CD4-positive, alpha-beta T cell treated with Interleukin-15 for 4 hours (primary cell): ENCODE data around the gene SEPTIN14.
"Not testable (repeated sequence)": the region's sequence is repeated elsewhere in the genome, so short reads cannot be mapped to it uniquely, and the experiment has no call there.

Experiments
- DNase-seq: peaks from one replicate; pipeline ENCODE4 v3.0.0-alpha.2; 2020; ENCODE audit warnings: low spot score

Gene SEPTIN14

DNA sequence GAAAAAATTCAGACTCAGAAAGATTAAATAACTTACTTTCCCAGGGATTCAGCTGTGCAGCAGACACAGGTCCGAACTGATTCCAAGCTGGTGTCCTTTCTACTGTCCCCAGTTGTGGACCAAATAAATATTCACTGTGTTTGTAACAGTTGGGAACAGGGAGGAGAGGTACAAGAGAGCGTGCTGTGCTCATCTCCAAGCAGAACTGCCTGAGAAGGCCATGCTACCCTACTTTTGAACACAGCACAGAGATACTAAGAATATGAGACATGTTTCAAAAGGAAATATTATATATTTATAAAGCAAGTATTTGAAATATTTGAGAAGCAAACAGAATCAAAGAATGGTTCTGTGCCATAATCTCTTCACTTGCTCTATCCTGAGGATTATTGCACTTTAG, at the start of gene SEPTIN14:
TSS of gene SEPTIN14 (minus strand) at position 101 of the 400 bp plus-strand sequence. CDS start 756 bp downstream, outside the sequence.
- DNase-seq: not testable (repeated sequence)

DNA sequence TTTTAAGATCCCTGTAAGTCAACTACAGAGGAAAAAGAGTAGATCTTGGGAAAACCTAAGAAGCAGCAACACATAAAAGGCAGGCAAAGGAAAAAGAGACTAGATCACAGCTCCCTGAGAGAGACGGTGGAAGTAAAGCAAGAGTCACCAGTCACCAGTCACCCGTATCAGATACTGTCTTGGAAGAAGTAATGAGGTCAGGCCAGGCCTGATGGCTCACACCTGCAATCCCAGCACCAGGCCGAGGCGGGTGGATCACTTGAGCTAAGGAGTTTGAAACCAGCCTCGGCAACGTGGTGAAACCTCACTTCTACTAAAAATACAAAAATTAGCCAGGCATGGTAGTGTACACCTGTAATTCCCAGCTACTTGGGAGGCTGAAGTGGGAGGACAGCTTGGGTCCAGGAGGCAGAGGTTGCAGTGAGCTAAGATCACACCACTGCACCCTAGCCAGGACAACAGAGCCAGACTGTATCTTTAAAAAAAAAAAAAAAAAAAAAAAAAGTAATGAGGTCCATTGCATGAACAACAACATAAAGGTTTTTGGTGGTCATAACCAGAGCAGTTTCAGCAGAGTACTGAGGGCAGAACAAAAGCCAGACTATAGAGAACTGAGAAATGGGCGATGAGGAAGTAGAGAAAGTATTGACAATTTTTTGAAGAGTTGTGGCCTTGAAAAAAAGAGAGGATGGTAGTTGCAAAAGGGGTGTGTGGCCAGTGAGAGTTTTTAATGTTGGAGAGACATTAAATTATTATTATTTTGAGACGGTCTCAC, 41.6 kb upstream of the SEPTIN14 start:
- DNase-seq: no peak

DNA sequence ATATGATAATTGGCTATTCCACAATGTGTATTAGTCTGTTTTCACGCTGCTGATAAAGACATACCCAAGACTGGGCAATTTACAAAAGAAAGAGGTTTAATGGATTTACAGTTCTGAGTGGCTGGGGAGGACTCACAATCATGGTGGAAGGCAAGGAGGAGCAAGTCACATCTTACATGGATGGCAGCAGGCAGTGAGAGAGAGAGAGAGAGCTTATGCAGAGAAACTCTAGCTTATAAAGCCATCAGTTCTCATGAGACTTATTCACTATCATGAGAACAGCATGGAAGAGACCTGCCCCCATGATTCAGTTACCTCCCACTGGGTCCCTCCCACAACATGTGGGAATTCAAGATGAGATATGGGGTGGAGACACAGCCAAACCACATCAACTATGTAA, 38.5 kb upstream of the SEPTIN14 start:
- DNase-seq: not testable (repeated sequence)

DNA sequence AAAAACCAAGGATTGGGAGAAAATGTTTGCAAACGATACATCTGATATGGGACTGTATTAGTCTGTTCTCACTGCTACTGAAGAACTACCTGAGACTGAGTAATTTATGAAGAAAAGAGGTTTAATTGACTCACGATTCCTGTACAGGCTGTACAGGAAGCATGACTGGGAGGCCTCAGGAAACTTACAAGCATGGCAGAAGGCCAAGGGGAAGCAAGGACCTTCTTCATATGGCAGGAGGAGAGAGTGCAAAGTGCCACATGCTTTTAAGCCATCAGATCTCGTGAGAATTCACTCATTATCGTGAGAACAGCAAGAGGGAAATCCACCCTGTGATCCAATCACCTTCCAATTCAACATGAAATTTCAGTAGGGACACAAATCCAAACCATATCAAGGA, 35.7 kb upstream of the SEPTIN14 start:
- DNase-seq: no peak

DNA sequence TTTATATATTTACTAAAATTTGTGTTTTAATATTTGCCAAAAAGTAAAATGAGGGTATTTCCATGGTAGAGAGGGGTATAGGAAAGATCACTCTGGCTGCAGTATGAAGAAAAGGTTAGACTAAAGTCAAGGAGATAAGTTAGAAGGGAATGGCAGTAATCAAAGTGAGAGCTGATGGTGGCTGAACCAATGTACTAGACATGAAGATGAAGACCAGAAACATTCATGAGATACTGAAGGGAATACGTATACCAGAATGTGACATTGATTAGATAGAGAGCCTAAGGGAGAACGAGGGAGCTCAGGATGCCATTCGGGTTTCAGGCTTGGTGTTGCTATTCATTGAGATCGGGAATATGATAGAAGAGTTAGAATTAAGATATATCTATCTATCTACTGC, 32.5 kb upstream of the SEPTIN14 start:
- no peak for DNase-seq

DNA sequence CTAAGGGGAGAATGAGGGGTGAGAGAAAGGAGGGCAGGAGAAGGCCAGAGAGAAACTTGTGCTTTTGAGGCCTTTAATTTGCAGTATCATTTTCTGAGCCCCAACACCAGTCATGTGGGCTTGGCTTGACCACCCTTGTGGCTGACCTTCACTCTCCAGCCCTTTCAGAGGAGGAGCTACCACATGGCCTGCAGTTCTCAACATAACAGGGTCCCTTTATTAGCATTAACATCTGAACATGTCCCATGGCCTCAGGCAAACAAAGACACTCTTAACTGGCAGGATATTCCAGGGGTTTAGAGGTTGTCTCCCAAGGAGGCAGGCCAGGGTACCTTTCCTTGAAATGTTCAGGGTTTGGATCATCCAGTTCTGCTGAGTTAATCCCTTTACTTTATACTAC, 31.4 kb upstream of the SEPTIN14 start:
- no peak for DNase-seq

DNA sequence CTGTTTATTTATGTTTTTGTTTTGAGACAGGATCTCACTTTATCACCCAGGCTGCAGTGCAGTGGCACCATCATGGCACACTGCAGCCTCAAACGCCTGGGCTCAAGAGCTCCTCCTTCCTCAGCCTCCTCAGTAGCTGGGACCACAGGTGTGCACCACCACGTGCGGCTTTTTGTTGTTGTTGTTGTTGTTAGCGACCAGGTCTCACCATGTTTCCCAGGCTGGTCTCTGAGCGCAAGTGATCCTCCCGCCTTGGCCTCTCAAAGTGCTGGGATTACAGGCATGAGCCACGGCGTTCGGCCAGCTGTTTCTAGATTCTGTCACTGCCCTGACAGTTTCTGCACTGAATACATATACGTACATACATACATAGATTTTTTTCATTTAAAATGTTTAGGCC, 25.8 kb upstream of the SEPTIN14 start:
- not testable (repeated sequence) for DNase-seq

DNA sequence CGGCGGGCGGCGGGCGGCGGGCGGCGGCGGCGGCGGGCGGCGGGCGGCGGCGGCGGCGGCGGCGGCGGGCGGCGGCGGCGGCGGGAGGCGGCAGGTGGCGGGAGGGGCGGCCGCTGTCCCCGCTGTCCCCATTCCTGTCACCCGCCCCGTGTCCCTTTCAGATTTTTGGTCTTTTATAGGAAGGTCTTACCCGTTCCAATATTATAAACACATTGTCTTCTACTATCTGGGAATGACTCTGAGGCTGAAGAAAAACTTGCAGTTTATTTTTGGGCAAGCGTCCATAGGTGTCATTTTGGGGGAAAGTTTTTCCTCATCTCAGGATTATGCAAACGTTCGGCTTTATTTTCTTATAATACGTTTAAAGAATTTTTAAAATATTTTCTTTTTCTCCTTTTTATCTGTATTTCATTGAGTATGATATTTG, 25.3 kb upstream of the SEPTIN14 start:
- DNase-seq: no peak

DNA sequence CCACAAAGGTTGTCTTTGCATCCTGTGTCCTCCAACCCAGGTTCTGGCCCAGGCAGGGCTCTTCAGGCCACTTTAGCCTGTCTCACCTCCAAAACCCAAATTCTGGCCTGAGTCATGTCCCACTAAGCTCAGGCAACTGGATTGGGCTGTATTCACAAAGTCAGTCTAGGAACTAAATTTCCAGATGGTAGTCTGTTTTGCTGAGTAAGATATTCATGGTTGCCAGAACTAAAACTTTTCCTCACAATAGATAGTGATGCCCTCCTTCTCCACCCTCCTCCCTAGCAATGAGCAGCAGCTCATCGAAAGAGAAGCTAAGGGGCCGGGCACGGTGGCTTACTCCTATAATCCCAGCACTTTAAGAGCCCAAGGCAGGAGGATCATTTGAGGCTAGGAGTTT, 21.8 kb upstream of the SEPTIN14 start:
- no peak for DNase-seq

DNA sequence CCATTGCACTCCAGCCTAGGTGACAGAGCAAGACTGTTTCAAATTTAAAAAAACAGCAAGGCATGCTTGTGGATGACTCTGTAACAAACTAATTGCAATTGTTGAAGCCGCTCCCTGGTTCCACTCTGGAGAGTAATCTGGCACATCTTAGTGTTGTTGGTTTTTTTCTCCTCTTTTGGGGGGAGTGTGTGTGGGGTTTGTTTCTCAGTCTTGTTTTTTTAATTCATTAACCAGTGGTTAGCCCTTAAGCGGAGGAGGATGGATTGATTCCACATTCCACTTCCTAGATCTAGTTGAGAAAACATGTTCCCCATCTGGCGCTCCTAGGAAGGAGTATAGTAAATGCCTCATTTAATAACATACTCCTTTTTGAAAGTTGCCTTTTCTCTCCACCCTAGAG, 16.1 kb upstream of the SEPTIN14 start:
- no peak for DNase-seq

DNA sequence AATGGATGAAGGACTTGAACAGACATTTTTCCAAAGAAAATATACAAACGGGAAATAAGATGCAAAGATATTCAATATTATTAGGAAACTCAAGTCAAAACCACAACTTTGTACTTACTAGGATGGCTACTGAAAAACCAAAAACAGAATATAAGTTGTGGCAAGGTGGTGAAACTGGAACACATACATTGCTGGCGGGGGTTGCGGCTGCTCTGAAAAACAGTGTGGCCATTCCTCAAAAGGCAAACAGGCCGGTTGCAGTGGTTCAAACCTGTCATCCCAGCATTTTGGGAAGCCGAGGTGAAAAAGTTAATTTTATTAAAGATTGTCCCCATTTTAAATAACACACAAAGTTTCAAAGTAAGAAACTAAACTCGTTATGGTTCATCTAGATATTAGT, 14.8 kb upstream of the SEPTIN14 start:
- no peak for DNase-seq

DNA sequence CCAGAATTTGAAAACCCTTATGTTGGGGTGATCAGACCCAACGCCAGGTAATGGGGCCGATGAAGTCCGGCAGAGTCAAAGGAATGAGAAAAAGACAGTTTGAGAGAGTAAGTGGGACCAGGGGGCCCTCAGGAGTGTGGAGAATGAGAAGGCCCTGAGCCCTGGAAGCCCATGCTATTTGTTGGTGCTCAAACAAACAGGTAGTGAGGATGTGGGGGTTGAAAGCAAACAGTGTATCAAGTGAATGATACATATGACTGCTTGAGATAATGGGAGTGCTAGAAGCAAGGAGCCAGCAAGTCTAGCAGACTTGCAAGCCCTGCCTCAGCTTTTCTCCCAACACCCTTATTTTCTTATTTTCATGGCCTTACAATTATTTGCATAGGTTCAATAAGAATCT, 11.2 kb upstream of the SEPTIN14 start:
- DNase-seq: no peak

DNA sequence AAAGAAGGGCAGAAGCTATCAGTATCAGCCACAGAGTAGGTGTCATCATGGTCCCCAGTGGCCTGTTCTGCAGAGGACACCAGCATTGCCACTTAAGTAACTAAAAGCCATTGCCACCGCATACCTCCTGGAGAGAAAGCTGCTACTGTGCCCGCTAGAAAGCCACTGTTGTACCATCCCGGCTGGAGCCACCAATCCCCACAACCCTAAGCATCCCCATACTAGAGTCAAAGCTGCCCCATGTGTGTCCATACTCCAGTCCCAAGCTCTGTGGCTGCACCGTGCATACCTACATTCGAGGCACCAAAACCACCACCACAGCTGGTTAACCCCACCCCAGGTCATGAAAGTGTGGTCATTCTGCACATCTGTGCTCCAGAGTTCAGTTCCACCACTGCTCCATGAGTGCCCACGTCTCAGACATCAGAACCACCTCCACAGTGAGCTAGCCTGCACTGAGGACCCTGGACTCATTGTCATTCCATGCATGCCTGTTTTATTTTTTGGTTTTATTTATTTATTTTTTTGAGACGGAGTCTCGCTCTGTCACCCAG, 9.5 kb upstream of the SEPTIN14 start:
- DNase-seq: no peak

DNA sequence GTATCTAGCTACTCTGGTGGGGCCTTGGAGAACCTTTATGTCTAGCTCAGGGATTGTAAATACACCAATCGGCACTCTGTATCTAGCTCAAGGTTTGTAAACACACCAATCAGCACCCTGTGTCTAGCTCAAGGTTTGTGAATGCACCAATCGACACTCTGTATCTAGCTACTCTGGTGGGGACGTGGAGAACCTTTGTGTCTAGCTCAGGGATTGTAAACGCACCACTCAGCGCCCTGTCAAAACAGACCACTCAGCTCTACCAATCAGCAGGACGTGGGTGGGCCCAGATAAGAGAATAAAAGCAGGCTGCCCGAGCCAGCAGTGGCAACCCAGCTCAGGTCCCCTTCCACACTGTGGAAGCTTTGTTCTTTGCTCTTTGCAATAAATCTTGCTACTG, 6.4 kb upstream of the SEPTIN14 start:
- not testable (repeated sequence) for DNase-seq

DNA sequence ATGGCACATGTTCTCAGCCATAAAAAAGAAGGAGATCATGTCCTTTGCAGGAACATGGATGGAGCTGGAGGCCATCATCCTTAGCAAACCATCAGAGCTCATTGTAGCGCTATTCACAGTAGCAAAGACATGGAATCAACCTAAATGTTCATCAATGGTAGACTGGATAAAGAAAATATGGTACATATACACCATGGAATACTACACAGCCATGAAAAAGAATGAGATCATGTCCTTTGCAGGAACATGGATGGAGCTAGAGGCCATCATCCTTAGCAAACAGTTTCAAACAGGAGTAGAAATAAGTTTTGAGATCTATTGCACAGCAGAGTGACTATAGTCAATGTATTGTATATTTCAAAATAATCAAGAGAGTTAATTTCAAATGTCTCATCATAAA, 17.4 kb downstream of the SEPTIN14 start:
- DNase-seq: not testable (repeated sequence)

DNA sequence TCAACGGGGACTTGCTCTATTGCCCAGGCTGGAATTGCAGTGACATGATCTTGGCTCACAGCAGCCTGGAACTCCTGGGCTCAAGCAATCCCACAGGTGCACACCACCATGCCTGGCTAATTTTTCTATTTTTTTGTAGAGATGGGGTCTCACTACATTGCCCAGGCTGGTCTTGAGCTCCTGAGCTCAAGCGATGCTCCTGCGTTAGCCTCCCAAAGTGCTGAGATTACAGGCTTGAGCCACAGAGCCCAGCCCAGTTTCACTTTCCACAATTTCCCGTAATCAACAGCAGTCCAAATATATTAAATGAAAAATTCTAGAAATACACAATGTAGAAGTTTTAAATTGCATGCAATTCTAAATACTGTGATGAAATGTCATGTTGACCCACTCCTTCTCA, 24.0 kb downstream of the SEPTIN14 start:
- DNase-seq: no peak

DNA sequence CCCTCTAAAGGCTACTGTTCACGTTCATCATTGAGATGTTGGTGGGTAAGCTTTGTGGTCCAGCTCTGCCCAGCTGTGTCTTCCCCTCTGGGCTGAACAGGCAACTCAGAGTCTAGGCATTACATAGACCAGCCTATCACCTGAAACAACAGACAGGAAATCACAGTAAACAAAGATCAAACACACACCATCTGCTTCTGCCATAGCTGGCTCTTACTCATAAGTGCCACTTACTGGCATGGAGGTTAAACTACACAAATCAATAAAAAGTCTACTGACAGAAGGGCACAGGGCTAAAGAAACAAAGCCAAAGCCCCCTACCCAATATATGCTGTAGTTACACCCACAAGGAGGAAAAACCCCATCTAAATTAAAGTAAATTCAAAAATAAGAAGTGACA, 35.0 kb downstream of the SEPTIN14 start:
- no peak for DNase-seq

DNA sequence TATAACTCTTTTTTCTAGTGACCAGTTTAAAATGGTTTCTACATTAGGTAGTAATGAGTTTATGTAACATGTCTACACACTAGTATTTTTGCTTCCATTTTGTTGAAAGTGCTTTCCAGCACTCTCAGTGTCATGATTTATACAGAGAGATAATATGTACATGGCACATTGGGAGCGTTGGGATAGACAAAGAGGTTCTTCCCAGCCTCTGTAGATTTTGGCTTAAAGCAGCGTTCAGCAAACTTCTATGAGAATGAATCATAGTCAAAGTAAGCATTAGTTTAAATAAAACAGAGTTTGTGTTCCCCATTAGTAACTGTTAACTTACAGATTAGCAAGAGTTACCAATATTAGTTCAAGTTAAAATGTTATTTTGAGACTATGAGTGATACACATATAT, 43.9 kb downstream of the SEPTIN14 start:
- no peak for DNase-seq

DNA sequence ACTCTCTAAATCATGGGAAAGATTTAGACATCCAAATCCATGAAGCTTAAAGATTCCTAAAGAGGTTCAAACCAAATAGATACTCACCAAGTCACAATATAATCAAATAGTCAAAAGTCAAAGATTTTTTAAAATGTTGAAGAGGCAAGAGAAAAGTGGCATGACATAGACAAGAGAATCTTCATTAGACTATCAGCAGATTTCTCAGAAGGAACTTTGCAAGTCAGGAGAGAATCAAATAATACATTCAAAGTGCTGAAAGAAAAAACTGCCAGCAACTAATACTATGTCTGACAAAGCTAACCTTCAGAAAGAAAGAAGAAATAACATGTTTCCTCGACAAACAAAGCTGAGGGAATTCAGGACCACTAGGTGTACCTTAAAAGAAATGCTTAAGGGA, 65.3 kb downstream of the SEPTIN14 start:
- not testable (repeated sequence) for DNase-seq

DNA sequence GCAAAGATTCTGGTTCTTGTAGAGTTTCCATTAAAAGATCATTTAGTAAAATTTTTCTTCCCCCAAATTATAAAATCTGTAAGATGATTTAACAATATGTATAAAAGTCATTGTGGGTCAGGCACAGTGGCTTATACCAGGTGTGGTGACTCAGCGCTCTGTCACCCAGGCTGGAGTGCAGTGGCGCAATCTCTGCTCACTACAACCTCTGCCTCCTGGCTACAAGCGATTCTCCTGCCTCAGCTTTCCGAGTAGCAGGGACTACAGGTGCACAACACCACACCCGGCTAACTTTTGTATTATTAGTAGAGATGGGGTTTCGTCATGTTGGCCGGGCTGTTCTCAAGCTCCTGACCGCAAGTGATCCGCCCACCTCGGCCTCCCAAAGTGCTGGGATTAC, 68.0 kb downstream of the SEPTIN14 start:
- no peak for DNase-seq

DNA sequence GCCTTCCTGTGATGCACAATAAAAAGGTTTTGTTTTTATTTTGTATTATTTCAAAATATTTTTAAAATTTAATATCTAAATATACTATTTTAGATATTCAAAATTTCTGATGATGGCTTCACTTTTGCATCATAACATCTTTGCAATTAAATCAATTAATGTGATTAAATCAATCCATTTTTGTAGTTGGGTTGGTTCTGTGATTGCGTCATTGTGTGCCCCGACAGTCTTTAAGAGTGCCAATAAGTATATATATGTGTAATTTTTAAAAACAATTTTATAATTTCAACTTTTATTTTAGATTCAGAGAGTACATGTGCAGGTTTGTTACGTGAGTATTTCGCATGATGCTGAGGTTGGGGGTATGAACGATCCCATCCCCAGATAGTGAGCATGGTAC, 70.5 kb downstream of the SEPTIN14 start:
- DNase-seq: no peak

DNA sequence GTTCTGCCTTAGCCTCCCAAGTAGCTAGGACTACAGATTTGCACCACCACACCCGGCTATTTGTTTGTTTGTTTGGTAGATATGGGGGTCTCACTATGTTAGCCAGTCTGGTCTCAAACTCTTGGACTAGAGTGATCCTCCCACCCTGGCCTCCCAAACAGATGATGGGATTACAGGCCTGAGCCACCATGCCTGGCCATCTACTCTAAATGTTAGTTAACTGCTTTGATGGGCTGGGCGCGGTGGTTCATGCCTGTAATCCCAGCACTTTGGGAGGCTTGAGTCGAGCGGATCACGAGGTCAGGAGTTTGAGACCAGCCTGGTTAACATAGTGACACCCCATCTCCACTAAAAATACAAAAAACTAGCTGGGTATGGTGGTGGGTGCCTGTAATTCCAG, 74.8 kb downstream of the SEPTIN14 start:
- DNase-seq: no peak

DNA sequence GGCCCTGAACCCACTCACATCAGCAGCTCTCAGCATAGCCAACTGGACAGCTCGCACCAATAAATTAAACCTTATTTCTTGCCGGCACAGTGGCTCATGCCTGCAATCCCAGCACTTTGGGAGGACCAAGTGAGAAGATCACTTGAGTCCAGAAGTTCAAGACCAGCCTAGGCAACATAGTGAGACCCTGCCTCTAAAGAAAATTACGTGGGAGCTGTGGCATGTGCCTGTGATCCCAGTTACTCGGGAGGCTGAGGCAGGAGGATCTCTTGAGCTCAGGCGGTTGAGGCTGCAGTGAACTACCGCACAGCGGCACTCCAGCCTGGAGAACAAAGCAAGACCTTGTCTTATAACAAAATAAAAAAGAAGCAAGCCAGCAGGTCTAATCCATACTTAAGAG, 75.7 kb downstream of the SEPTIN14 start:
- no peak for DNase-seq

DNA sequence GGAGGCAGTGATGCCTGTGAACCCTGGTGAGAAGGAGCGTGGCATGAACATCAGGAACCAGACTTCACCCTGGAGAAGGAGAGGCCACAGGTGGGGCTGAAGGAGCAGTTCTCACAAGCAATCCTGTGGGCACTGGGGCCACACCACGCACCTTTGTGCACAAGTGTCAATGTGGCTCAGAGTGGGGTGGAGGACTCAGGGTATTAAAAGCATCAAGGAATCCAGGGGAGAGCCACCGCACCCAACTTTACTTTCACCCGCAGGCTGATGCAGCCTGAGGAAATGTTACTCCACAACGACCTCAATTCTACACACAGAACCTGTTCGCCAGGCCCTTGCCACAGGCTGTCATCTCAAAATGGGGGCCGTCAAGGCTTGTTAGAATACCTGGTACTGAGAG, 77.1 kb downstream of the SEPTIN14 start:
- not testable (repeated sequence) for DNase-seq
